Colonic mucosa (tissue), 4 donors: Measurements from ENCODE around the gene ARMC5. TPM values are rescaled to one million over a fixed set of nuclear protein-coding genes. Genes with fewer than 3 reads are reported as not detected.

ENCODE experiments used
- DNase-seq: peaks from one replicate; pipeline ENCODE4 v3.0.0-alpha.2; 2020
- H3K27ac ChIP-seq: fragments of 200-600 bp; one replicate; pipeline ENCODE4 v1.8.0; 2021
- H3K27me3 ChIP-seq: fragments of 200-600 bp; one replicate; pipeline ENCODE4 v1.8.0; 2021
- H3K36me3 ChIP-seq: fragments of 200-600 bp; one replicate; pipeline ENCODE4 v1.8.0; 2021
- H3K4me1 ChIP-seq: fragments of 200-600 bp; one replicate; pipeline ENCODE4 v1.8.0; 2021; ENCODE audit warnings: mild to moderate bottlenecking
- H3K4me3 ChIP-seq: fragments of 200-600 bp; one replicate; pipeline ENCODE4 v1.8.0; 2021
- H3K9ac ChIP-seq, 2 donors: one replicate each; pipeline ENCODE4 v1.7.0; 2013; ENCODE audit warnings: control low read depth in 2 of 2, low read depth in 2 of 2, low read length in 2 of 2
- H3K9me3 ChIP-seq: fragments of 200-600 bp; one replicate; pipeline ENCODE4 v1.8.0; 2021
- intact Hi-C: fragments of 100-400 bp; cut with DNase I; formaldehyde crosslinking; loops from one replicate; pipeline ENCODE4 v1.14.1; 2022
- total RNA-seq, 2 donors: library from RNA; stranded (reverse); fragmentation: NEBNext Ultra II Directional in 1 of 2; extraction: Animal tissue kit (Norgen Biotek cat#: 25700) in 1 of 2; gene quantifications; one replicate each; pipeline ENCODE4 v1.2.1, GENCODE V29; 2021
- TF ChIP-seq, protein P1 (sequence below): fragments of 200-600 bp; IDR thresholded peaks from one replicate; pipeline ENCODE4 v1.8.0; 2022; ENCODE audit warnings: antibody characterized with exemption, mild to moderate bottlenecking
- donor health status: healthy.
- donor health status: DM: no; HTN: no; CAD: no.
- donor health status: DM: no; HTN: no; CAD: no.

ARMC5 gene
- total RNA-seq, 2 donors from 2014 or later, result 5.5 to 13.2 TPM

DNA sequence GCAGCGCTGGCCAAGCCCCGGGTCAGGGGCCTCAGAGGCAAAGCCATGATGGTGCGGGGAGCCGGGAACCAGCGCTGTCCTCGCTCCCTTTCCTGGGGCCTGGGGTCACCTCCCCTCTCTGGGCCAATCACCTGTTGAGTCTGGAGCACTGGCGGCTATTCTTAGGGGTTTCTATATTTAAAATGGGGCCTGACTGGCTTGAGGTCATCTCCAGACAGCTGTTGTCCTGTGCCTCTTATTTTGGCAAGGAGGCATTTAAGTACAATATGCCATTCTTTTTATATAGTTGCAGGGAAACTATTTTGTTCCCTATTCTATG lies 31.1 kb upstream of the ARMC5 start, which contains the start of gene COX6A2:
Gene COX6A2 (minus strand): TSS at position 82 of the 319 bp plus-strand sequence. CDS start 35 bp downstream, at position 47.
- no peaks in the 10 kb centered on the region for H3K27me3 ChIP-seq
- intact Hi-C loops, result no loop called here
- H3K36me3 ChIP-seq, result no peaks in the 10 kb centered on the region
- peak within 1 kb of the TSS; percentile 27 for H3K4me3 ChIP-seq
- no peak within 1 kb of the TSS for H3K9ac ChIP-seq
- no peak for DNase-seq
- H3K27ac ChIP-seq, result no peak within 1 kb of the TSS
- H3K4me1 ChIP-seq, result no peaks in the 10 kb centered on the region
- no peaks in the 10 kb centered on the region for H3K9me3 ChIP-seq
- TF ChIP-seq, protein P1, sequence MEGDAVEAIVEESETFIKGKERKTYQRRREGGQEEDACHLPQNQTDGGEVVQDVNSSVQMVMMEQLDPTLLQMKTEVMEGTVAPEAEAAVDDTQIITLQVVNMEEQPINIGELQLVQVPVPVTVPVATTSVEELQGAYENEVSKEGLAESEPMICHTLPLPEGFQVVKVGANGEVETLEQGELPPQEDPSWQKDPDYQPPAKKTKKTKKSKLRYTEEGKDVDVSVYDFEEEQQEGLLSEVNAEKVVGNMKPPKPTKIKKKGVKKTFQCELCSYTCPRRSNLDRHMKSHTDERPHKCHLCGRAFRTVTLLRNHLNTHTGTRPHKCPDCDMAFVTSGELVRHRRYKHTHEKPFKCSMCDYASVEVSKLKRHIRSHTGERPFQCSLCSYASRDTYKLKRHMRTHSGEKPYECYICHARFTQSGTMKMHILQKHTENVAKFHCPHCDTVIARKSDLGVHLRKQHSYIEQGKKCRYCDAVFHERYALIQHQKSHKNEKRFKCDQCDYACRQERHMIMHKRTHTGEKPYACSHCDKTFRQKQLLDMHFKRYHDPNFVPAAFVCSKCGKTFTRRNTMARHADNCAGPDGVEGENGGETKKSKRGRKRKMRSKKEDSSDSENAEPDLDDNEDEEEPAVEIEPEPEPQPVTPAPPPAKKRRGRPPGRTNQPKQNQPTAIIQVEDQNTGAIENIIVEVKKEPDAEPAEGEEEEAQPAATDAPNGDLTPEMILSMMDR, result no peak

DNA sequence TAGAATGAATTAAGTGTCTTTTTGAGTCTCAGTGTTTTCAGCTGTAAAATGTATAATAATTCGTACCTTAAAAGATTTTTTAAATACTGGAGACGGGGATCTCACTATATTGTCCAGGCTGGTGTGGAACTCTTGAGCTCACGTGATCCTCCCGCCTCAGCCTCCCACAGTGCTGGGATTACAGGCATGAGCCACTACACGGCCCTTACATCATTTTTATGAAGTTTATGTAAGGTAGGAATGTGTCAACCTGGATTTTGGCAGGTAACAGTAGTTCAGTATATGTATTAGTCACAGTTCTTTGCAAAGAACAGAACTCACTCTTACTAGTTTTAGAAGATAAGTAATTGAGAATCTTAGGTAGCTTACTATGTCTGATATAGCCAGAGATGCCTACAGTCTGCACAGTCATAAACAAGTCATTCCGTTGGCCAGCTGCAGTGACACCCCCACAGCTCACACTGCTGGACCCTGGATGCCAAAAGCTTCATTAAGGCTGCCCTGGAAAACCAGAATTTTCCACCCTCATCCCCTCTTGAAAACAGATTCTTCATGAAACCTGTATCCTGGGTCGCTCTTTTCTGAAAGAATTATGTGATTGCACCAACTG lies 30.6 kb upstream of the ARMC5 start:
- Histone ChIP-seq H3K4me3 (no peak overlapping the region), H3K27ac (no peak overlapping the region), H3K9ac (no peak overlapping the region), H3K27me3 (no peaks in the 10 kb centered on the region), H3K4me1 (no peaks in the 10 kb centered on the region), H3K9me3 (no peaks in the 10 kb centered on the region), H3K36me3 (no peaks in the 10 kb centered on the region)
- no peak for DNase-seq
- TF ChIP-seq, protein P1, result no peak
- intact Hi-C loops, result no loop called here

DNA sequence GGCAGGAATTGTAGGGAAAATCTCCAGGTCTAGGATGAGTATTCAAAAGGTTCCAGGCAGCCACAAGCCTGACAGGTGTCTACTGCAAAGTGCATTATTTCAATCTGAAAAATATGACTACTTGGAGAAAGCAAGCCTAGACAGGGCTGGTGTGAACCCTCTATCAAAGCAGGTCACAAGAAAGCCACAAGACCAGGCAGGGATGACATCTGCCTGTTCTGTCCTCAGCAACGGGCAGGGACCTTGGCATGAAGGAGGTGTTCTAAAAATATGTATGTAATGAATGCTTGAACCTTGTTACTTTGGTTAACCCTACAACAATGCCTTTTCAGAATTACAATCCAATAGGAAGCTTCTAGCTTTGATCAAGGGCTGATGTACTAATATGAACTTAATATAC lies 30.0 kb upstream of the ARMC5 start:
- H3K9ac ChIP-seq, result no peak overlapping the region
- H3K27me3 ChIP-seq, result no peaks in the 10 kb centered on the region
- no peaks in the 10 kb centered on the region for H3K4me1 ChIP-seq
- TF ChIP-seq, protein P1, result no peak
- intact Hi-C loops, result no loop called here
- H3K4me3 ChIP-seq, result no peak overlapping the region
- no peak for DNase-seq
- H3K9me3 ChIP-seq, result no peaks in the 10 kb centered on the region
- H3K36me3 ChIP-seq, result no peaks in the 10 kb centered on the region
- H3K27ac ChIP-seq, result no peak overlapping the region

DNA sequence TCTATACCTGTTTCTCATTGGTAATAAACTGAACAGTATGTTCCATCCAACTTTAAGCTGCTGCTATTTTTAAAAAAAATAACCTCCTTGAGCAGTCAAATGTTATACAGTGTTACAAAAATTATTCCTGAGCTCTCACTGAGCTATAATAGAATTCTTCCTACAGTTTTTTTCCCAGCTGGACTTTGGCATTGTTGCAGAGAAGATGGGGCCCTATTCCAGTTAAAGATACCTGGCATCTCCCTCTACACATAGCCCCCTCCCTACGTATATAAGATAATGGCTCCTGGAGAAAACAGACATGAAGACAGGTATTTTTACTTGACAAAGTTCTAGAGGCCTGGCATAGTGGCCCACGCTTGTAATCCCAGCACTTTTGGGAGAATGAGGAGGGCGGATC lies 29.5 kb upstream of the ARMC5 start:
- intact Hi-C loops, result no loop called here
- Histone ChIP-seq H3K36me3 (no peaks in the 10 kb centered on the region), H3K27ac (no peak overlapping the region), H3K27me3 (no peaks in the 10 kb centered on the region), H3K9ac (no peak overlapping the region), H3K4me3 (no peak overlapping the region), H3K9me3 (no peaks in the 10 kb centered on the region), H3K4me1 (no peaks in the 10 kb centered on the region)
- TF ChIP-seq, protein P1, result no peak
- DNase-seq, result no peak

DNA sequence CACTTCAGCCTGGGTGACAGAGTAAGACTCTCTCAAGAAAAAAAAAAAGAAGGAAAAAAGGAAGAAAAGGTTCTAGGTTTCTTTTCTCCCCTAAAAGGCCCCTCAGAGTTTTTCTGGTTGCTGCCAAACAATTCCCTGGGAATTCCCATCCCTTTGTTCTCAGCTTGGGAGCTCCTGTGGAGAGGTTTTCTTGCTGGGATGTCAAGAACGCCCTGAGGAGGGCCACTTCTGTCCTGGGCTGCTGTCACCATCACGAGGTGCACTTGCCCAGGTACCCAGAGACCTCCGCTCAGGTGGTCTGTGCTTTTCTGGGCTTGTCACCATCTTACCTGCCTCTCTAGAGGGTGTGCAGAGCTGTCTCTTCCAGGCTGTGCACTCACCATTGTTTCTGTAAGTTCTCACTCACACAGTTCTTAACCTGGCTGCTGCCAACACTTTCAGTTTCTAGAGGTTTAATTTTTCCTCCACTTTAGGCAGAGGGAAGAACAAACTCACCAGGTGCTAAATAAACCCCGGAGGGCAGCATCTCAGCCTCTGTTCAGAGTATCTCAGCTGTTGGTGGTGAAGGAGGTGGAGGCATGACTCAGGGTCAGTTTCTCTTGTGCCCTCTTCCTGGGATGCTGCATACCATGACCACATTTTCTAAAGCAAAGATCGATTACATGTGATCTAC lies 28.8 kb upstream of the ARMC5 start:
- intact Hi-C loops, result no loop called here
- H3K9ac ChIP-seq, result no peak overlapping the region
- no peaks in the 10 kb centered on the region for H3K27me3 ChIP-seq
- DNase-seq, result no peak
- TF ChIP-seq, protein P1, result no peak
- H3K4me1 ChIP-seq, result no peaks in the 10 kb centered on the region
- no peak overlapping the region for H3K27ac ChIP-seq
- no peaks in the 10 kb centered on the region for H3K36me3 ChIP-seq
- H3K9me3 ChIP-seq, result no peaks in the 10 kb centered on the region
- H3K4me3 ChIP-seq, result no peak overlapping the region
